Glutamatergic neuron (in vitro differentiated cells): ENCODE results near the gene MRPL19. TPM values are rescaled to one million over a fixed set of nuclear protein-coding genes. Genes with fewer than 3 reads are reported as not detected.
"Not testable (repeated sequence)": the region's sequence is repeated elsewhere in the genome, so short reads cannot be mapped to it uniquely, and the experiment has no call there.

Source experiments
- DNase-seq: peaks from one replicate; pipeline ENCODE4 v3.0.0; 2022
- H3K27ac Mint-ChIP-seq: one replicate; pipeline ENCODE4 v1.8.0; 2020; ENCODE audit warnings: mild to moderate bottlenecking, mixed read lengths, inconsistent platforms; ENCODE audit not compliant: unreplicated experiment
- H3K27me3 Mint-ChIP-seq: one replicate; pipeline ENCODE4 v1.8.0; 2020; ENCODE audit warnings: mild to moderate bottlenecking, moderate library complexity, mixed read lengths, inconsistent platforms; ENCODE audit not compliant: unreplicated experiment
- H3K36me3 Mint-ChIP-seq: one replicate; pipeline ENCODE4 v1.8.0; 2020; ENCODE audit warnings: mild to moderate bottlenecking, mixed read lengths, inconsistent platforms; ENCODE audit not compliant: unreplicated experiment
- H3K4me1 Mint-ChIP-seq: one replicate; pipeline ENCODE4 v1.8.0; 2020; ENCODE audit warnings: mild to moderate bottlenecking, low read depth, mixed read lengths, inconsistent platforms; ENCODE audit not compliant: unreplicated experiment
- H3K4me3 Mint-ChIP-seq: one replicate; pipeline ENCODE4 v1.8.0; 2020; ENCODE audit warnings: mild to moderate bottlenecking, mixed read lengths, inconsistent platforms; ENCODE audit not compliant: unreplicated experiment
- H3K9me3 Mint-ChIP-seq: one replicate; pipeline ENCODE4 v1.8.0; 2020; ENCODE audit warnings: mild to moderate bottlenecking, moderate library complexity, mixed read lengths, inconsistent platforms; ENCODE audit not compliant: unreplicated experiment
- CTCF ChIP-seq: fragments of 200-600 bp; sonication (generic); IDR thresholded peaks from one replicate; pipeline ENCODE4 v1.5.0; 2021; ENCODE audit not compliant: partially characterized antibody, unreplicated experiment
- total RNA-seq: library from RNA; stranded (reverse); fragmentation: NEBNext Ultra II Directional; extraction: Animal tissue kit (Norgen Biotek cat#: 25700); gene quantifications from one replicate; pipeline ENCODE4 v1.2.1, GENCODE V29; 2021; ENCODE audit not compliant: unreplicated experiment

The MRPL19 gene
- total RNA-seq, 1 donor from 2014 or later: 44.6 TPM

DNA sequence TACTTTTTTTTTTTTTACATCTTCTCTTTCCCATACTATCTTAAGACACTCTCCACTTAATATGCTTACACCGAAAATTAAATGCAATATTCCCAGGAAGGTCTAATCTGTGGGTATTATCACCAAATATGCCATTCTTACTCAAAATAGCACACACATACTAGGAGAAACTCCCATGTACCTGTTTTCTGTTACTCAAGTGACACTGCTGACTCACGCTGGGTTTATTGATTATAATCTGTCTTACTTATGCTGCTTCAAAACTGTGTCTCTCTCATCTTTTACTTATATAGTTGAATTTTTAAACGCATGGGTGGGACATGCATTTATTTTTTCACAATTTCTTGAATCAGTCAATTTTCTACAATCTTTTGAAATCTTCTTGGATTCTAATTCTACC is 29.9 kb downstream of the MRPL19 start:
- Mint-ChIP-seq H3K27ac (no peak overlapping the region), H3K9me3 (no peaks in the 10 kb centered on the region), H3K27me3 (no peaks in the 10 kb centered on the region), H3K36me3 (no peaks in the 10 kb centered on the region), H3K4me3 (no peak overlapping the region), H3K4me1 (peaks cover 14% of the 10 kb centered on the region)
- no peak for DNase-seq
- TF ChIP-seq CTCF: no peak

DNA sequence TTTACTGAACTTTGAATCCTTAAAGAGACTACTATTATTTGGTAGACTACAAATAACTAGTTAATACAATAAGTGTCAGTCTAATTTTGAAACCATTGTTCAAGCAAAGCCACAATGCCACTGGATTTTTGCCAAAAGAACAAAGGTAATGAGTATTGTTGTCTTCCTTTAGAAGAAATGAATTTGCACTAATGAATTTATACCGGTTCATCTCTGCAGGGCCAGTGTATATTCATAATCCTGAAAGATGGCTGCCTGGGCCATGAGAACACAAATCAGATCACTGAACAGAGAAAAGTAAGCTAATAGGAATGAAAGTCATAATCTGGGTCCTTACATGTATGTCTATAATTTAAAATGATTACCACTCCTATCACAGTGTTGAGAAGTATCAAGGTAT is 33.0 kb downstream of the MRPL19 start:
- no peak for TF ChIP-seq CTCF
- Mint-ChIP-seq H3K4me3 (no peak overlapping the region), H3K9me3 (no peaks in the 10 kb centered on the region), H3K36me3 (peaks cover 5% of the 10 kb centered on the region), H3K27ac (no peak overlapping the region), H3K27me3 (no peaks in the 10 kb centered on the region), H3K4me1 (peaks cover 14% of the 10 kb centered on the region)
- DNase-seq: no peak

- DNase-seq: no peak
- no peak for TF ChIP-seq CTCF
- Mint-ChIP-seq H3K9me3 (no peaks in the 10 kb centered on the region), H3K27ac (no peak overlapping the region), H3K27me3 (no peaks in the 10 kb centered on the region), H3K36me3 (peaks cover 5% of the 10 kb centered on the region), H3K4me1 (peaks cover 14% of the 10 kb centered on the region), H3K4me3 (no peak overlapping the region)
Measured at GRCh38 chr2:75680402-75680801, 33.8 kb downstream of the MRPL19 start.

GRCh38 chr2:75683430-75683829 is 36.8 kb downstream of the MRPL19 start:
- H3K9me3 Mint-ChIP-seq, H3K36me3 Mint-ChIP-seq, H3K27me3 Mint-ChIP-seq, DNase-seq, H3K4me1 Mint-ChIP-seq, H3K4me3 Mint-ChIP-seq, H3K27ac Mint-ChIP-seq: not testable (repeated sequence)

DNA sequence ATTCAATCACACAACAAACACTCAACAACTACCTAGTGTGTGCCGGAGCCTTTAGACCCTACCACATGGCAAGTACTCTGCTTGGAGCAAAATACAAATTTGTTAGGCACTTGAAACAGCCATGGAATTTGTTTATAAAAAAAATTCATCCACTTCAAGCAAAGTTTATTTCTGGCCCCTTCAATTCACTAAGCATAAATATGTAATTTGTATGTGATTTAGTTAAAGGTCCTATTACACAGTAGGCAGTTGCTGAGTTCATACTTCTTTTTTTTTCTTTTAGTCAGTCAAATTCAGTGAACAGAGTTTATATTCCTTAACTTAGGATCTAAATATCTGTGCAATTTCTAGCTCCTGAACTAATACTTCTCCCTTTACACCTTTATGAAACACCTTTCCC is 41.6 kb downstream of the MRPL19 start:
- H3K4me3 Mint-ChIP-seq: no peak overlapping the region
- no peaks in the 10 kb centered on the region for H3K9me3 Mint-ChIP-seq
- H3K27ac Mint-ChIP-seq: no peak overlapping the region
- no peak for DNase-seq
- H3K36me3 Mint-ChIP-seq: peaks cover 10% of the 10 kb centered on the region
- no peaks in the 10 kb centered on the region for H3K4me1 Mint-ChIP-seq
- TF ChIP-seq CTCF: no peak
- peaks cover 2% of the 10 kb centered on the region for H3K27me3 Mint-ChIP-seq

DNA sequence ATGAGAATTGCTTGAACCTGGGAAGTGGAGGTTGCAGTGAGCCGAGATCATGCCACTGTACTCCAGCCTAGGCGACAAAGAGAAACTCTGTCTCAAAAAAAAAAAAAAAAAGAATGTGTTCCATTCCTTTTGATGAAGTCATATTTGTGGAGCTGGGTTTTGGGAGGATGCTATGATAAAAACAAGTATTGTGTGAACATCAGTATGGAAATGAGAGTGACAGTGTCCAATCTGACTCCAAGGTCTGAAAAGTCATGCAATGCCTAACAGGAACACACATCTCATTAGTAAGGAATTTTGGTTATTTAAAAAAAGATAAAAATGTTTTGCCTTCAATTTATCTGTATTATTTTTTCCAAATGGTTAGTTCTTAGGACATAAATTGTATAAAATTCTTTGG is 52.3 kb downstream of the MRPL19 start:
- Mint-ChIP-seq H3K9me3 (no peaks in the 10 kb centered on the region), H3K4me1 (peaks cover 4% of the 10 kb centered on the region), H3K36me3 (no peaks in the 10 kb centered on the region), H3K27ac (no peak overlapping the region), H3K27me3 (no peaks in the 10 kb centered on the region), H3K4me3 (no peak overlapping the region)
- DNase-seq: no peak
- no peak for TF ChIP-seq CTCF
